Fibroblast of skin of left quadriceps (primary cell): ENCODE measurements around the gene TTC9B.

ENCODE experiments used
- DNase-seq, 2 experiments: peaks; one replicate each; pipeline ENCODE4 v3.0.0-alpha.2; 2013; ENCODE audit warnings: low read depth in 2 of 2

TTC9B gene

DNA sequence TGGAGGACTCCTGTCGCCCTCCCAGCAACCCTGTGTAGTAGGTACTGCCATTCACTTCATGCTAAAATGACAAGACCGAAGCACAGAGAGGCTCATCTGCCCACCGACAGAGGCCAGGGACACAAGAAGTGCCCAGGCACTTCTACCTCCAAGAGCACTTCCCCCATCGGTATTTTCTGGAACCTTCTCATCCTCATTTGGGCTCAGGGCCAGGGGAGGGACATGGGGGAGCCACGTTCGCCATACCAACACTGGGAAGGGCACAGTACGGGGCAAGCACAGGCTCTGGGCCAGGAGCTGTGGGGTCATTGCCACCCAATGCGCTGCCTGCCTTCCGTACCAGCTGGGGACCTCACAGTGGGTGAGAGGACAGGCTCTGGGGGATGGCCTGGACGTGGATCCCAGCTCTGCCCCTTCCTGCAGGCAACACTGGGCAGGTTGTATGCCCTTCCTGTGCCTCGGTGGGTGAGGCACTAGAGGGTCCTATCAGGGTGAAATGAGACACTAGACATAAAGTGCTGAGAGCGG is 29.6 kb upstream of the TTC9B start:
- no peak for DNase-seq

DNA sequence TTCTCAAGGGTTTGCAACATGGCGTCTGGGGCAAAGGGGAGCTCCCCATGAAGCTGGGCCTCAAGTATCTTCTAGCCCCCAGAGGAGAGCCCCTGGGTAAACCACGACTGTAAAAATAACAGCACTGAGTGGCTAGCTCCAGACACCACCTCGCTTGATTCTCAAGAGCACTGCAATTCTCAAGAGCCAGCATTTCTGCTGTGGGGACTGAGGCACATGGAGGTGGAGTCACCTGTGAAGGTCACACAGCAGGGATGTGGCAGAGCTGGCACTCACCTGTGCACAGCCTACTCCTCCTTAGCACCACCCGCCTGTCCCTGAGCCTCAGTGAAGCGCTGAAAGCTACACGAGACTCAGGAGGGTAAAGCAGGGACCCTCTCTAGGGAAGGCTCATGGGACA is 29.0 kb upstream of the TTC9B start:
- DNase-seq: no peak

- no peak for DNase-seq
Observed at GRCh38 chr19:40246292-40247073, 28.3 kb upstream of the TTC9B start.

DNA sequence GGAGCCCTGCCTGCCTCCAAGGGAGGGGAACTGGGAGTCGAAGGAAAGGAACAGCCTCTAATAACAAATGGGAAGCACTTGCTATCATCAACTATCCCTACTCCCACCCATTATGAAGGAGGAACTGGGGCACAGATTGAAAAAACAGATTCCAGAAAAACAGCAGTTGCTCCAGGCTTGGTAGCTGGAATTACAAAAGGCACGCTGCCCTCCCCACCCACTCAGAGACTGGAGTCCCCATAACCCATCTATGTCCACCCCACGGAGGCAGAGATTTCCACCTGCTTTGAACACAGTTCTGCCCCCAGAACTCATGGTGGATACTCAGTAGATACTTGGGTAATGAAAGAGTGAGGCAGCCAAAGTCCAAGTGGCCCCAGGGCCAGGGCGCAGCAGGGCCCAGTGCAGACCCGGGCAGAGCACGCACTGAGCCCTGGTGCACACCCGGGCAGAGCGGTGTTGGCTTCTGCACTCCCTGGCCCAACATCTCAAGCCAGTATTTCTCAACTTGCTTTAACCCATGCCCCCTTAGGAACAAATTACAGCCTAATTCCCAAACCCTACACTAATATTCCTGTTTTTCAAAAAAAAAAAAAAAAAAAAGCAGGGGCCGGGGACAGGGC is 27.4 kb upstream of the TTC9B start:
- no peak for DNase-seq

DNA sequence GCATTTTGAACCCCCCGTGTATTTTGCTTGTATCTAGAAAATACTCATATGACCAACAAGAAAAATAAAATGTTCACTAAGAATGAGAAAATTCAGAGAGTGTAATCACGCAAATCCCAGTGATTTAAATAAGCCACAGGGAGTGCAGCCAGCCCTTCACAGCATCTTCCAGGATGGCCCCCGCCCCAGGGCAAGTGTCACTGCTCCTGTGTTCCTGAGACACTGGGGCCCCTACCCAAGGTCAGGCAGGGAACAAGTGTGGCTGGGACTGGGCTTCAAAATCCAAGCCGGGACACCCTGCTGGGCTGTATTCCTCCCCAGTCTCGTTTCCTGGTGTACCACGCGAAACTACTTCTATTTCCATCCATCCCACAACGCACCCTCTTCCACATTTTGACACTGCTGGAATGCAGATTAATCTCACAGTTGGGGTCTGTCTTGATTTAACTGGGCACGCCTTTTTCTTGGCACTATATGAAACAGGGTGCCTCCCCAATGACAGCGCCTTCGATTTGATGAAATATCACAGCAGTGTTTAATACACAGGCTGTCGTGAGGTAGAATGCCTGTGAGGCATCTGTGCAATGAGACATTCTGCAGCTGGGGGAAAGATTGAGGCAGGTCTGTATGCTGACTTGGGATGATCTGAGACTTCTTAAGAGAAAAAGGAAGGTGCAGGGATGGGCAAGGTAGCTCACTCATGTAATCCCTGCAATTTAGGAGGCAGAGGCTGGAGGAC is 26.6 kb upstream of the TTC9B start:
- DNase-seq: no peak

GRCh38 chr19:40243181-40243580 is 25.0 kb upstream of the TTC9B start:
- no peak for DNase-seq

DNA sequence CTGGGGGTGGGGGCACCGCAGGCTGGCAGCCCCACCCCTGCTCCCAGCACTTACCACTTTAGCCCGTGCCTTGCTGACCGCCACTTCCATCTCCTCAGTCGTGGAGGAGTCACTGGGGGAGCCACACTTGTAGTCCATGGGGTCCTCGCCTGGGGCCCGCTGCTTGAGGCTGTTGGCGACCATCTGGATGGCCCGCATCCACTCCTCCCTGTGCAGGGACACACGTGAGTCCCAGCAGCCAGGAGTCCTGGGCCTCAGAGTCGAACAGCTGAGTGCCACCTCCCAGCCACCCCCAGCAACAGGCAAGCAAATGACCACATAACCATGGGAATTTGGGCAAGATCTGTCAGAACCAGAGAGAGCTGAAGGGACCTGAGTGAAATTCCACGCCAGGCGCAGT is 24.3 kb upstream of the TTC9B start:
- no peak for DNase-seq

GRCh38 chr19:40241809-40242384 is 23.7 kb upstream of the TTC9B start:
- DNase-seq: no peak

DNA sequence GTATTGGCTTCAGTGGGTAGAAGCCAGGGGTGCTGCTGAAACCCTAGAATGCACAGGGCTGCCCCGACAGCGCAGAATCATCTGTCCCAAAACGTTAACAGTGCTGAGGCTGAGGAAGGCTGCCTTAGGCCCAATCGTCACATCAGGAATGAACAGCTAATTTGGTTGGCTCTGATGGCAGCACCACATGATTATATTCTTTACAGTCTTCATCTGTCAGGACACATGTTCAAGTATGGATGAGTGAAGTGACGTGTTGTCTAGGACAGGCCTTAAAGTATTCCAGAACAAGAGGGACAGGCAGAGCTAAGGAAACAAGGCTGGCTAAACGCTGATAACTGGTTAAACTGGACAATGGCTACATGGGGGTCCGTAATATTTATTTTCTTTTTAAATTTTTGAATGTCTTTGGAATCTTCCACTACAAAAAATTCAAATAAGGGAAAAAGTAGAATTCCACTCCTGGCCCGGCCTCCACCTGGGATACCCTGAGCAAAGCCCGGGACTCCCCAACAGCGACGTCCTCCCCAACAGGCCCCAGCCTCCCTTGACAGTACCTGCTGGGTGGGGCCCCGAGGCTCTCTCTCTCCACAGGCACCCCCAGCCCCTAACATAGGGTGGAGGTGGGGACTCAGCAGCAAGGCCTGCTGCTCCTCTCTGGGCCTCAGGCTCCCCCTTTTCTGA is 23.1 kb upstream of the TTC9B start:
- no peak for DNase-seq

GRCh38 chr19:40240332-40240731 is 22.1 kb upstream of the TTC9B start:
- no peak for DNase-seq

- no peak for DNase-seq
Observed at GRCh38 chr19:40239415-40240226, 21.4 kb upstream of the TTC9B start.

GRCh38 chr19:40238775-40239174 is 20.6 kb upstream of the TTC9B start:
- no peak for DNase-seq

DNA sequence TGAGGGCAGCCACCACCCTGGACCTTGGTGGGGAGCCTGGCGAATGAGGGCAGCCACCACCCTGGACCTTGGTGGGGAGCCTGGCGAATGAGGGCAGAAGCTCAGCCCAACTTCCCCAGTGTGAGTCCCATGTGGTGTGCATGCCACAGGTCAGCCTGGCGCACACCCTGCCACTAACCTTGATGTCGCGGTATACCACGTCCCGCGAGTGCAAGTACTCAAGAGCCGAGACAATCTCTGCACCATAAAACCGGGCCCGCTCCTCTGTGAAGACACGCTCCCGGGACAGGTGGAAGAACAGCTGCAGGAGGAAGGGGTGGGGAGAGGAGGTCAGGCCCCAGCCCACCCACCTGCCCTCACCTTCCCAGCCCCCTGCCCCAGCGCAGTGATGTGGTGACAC is 19.6 kb upstream of the TTC9B start:
- no peak for DNase-seq

DNA sequence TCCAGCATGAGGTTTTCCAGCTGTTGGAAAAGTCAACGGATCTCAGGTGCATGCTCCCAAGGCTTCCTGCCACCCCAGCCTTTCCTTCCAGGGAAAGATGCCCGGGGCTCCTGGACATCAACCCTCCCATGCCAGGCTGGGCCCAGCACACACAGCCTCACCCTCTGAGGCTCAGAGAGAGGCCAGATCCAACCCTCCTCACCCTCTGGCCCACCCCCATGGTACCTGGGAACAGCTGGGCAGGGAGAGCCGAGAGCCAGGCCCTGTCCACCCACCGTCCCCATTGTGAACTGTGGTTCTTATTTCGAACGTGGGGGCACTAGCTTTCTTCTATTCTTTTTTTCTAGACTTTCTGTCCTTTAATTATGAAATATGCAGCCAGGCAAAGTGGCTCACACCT is 18.2 kb upstream of the TTC9B start:
- DNase-seq: no peak

- no peak for DNase-seq
Observed at GRCh38 chr19:40236026-40236355, 17.8 kb upstream of the TTC9B start.

DNA sequence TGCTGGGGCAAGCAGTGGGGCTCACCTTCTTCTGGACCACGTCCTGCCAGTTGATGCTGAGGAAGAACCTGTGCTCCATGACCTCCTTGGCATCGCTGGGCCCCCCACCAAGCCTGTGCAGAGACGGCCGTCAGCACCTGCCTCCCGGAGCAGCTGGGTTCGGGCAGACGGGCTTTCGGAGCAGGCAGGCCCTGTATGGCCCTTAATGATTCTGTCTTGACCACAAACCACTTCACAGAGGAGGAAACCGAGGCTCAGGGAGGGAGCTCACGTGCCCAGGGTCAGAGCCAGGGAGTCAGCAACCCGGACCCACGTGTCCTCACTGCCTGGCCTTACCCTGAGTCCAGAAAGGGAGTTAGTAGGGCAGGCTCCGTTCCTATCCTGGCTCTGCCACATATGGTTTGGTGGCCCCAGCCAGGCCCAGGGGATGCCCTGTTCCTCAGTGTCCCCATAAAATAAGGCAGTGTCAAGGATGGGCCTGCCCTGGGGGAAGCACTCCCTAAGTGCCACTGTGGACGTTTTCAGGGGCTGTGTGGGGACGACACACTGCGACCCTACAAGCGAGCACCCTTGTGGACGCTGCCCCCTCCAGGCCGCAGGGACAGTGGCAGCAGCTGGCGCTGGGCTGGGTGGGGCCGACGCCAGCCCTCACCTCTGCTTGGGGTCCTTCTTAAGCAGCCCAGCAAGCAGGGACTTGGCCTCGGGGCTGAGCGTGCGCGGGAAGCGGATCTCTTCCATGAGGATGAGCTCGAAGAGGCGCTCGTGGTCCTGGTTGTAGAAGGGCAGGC is 17.2 kb upstream of the TTC9B start:
- no peak for DNase-seq

DNA sequence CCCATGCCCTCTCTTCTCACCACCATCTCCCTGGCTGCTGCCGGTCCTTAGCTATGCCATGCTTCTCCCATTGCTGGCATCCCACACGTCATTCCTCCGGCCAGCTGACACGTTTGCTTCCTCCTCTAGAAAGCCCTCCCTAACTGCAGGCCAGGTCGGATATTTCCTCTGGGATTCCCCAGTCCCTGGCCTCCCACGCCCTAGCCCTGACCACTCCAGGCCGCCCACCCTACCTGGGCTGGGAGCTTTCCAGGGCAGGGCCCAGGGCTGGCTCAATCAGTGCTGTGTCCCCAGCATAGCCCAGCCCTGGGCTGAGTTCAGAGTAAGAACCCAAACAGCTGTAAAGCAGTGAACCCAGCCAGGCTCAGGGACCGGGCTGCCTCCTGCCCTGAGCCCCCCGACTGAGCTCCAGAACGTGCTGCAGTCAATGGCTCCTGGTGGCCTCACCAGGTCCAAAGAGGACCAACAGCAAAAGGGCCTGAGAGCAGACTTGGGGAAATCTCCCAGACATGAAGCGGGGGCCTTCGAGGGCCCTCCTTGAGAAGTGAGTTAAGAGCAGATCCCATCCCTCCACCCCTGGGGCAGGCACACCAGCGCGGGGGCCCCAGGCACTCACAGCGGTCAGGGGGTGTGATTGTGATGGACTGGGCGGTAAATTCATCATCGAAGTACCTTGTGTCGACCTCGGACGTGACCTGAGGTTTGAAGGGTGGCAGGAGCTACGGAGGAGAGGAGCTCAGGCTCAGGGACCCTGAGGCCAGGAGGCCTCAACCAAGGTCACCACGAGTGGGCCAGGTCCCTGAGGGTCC is 16.4 kb upstream of the TTC9B start:
- DNase-seq: no peak

DNA sequence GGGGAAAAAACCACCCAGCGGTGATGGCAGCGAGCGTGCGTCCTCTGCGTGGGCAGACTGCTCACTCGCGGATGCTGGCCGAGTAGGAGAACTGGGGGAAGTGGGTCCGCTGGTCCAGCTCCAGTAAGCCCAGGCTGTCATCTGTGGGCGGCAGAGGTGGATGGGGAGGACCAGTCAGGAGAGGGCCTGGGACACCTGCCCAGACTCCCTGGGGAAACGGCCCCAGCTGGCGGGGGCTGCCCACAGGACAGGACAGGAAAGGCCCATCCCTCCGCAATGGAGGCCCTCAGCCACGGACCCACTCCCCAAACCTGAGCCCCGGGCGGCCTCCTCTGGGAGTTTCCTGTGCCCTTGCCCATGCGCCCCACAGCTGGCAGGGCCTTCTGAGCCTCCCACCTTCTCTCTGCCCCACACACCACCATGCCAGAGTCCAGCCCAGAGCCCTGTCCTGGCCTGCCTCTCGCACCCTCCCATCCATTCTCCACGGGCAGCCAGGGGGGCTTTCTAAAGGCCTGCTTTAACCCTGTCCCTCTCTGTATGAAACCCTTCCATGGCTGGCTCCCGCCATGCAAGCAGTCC is 15.7 kb upstream of the TTC9B start:
- DNase-seq: no peak
